Smooth muscle cell (in vitro differentiated cells): ENCODE measurements around the gene THRB. TPM values are rescaled to one million over a fixed set of nuclear protein-coding genes. Genes with fewer than 3 reads are reported as not detected.
A peak's percentile ranks its signal among the peaks of the same experiment; 100 is the strongest.

Experiments
- DNase-seq: peaks from one replicate; lab custom pipeline; 2025; ENCODE audit not compliant: unreplicated experiment; lab: John Stamatoyannopoulos, UW
- H2AFZ ChIP-seq: fragments of 200-600 bp; sonication (generic); 2 replicates; pipeline ENCODE4 v1.6.0; 2016; ENCODE audit warnings: antibody characterized with exemption, low read depth, mild to moderate bottlenecking
- H3F3A ChIP-seq: fragments of 200-600 bp; sonication (generic); 2 replicates; pipeline ENCODE4 v1.6.0; 2017; ENCODE audit warnings: antibody characterized with exemption, low read depth
- H3K27ac ChIP-seq: fragments of 200-600 bp; sonication (generic); 2 replicates; pipeline ENCODE4 v1.5.1; 2016; ENCODE audit warnings: low read depth, mild to moderate bottlenecking
- H3K27me3 ChIP-seq: fragments of 200-600 bp; sonication (generic); 2 replicates; pipeline ENCODE4 v1.6.1; 2016; ENCODE audit warnings: low read depth, mild to moderate bottlenecking
- H3K36me3 ChIP-seq: fragments of 200-600 bp; sonication (generic); 2 replicates; pipeline ENCODE4 v1.5.1; 2016; ENCODE audit warnings: low read depth
- H3K4me1 ChIP-seq: fragments of 200-600 bp; sonication (generic); 2 replicates; pipeline ENCODE4 v1.5.1; 2016; ENCODE audit warnings: low read depth
- H3K4me2 ChIP-seq: fragments of 200-600 bp; sonication (generic); 2 replicates; pipeline ENCODE4 v1.6.0; 2016; ENCODE audit warnings: mild to moderate bottlenecking
- H3K4me3 ChIP-seq: fragments of 200-600 bp; sonication (generic); 2 replicates; pipeline ENCODE4 v1.5.1; 2016; ENCODE audit warnings: mild to moderate bottlenecking
- H3K79me2 ChIP-seq: fragments of 200-600 bp; sonication (generic); 2 replicates; pipeline ENCODE4 v1.6.0; 2016; ENCODE audit warnings: low read depth, mild to moderate bottlenecking
- H3K9ac ChIP-seq: fragments of 200-600 bp; sonication (generic); 2 replicates; pipeline ENCODE4 v1.6.0; 2016; ENCODE audit warnings: low read depth
- H3K9me3 ChIP-seq: fragments of 200-600 bp; sonication (generic); replicated peaks from 2 replicates; pipeline ENCODE4 v1.5.1; 2016; ENCODE audit warnings: low read depth
- H4K20me1 ChIP-seq: fragments of 200-600 bp; sonication (generic); 2 replicates; pipeline ENCODE4 v1.6.0; 2016; ENCODE audit warnings: low read depth
- WGBS: methylation state at CpG from one replicate; pipeline ENCODE4 v1.1.7; 2016; ENCODE audit warnings: low lambda C conversion rate; 5-methylcytosine and 5-hydroxymethylcytosine counted together
- polyA plus RNA-seq: library from polyadenylated mRNA; unstranded; fragments of >200 nt; fragmentation: Nextera tagmentation; extraction: Ambion mirVana; gene quantifications from 2 replicates; pipeline ENCODE4 v1.2.1, GENCODE V29; 2016
- total RNA-seq: library from RNA; depleted of rRNA; stranded (reverse); fragments of >200 nt; gene quantifications from 2 replicates; pipeline ENCODE4 v1.2.3, GENCODE V29; 2014
- TF ChIP-seq, protein P1 (sequence below): fragments of 200-600 bp; sonication (generic); IDR thresholded peaks from 2 replicates; pipeline ENCODE4 v1.5.1; 2017; ENCODE audit warnings: borderline replicate concordance, mild to moderate bottlenecking, antibody characterized with exemption; ENCODE audit not compliant: insufficient read depth, poor library complexity, severe bottlenecking

Gene THRB
- total RNA-seq (14.3 and 43.8 TPM in 2 replicates), polyA plus RNA-seq (5.6 and 11.2 TPM in 2 replicates)

DNA sequence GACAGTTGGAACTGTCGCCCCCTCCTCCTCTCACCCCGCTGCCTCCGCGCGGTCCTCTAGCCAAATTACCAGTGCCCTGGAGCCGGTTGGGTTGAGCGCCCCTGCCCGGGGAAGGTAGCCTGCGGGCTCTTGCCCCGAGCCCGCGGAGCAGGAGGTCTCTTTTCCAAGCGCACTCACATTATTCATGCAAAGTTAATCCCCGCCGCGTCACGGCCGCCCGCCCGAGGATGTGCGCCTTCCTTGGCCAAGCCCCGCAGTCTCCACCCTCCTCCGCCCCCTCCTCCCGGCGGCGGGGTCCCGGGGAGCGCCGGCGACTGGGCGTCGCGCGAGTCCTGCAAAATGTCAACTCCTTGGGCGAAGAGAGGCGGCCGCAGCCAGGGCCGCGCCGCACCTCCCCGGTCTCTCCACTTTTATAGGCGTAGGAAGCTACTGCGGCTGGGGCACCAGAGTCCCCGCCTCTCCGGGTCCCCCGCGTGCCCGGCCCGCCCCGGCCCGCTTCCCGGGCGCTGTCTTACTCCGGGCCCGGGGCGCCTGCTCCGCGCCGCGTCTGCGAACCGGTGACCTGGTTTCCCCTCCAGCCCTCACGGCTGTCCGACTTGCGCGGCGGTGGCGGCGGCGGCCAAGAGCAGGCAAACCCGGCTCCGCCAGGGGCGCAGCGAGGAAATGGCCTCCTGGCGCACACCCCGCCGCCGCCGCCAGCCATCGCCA lies at the start of gene THRB:
Gene THRB (minus strand): TSS at position 233 of the 708 bp plus-strand sequence.
- Histone ChIP-seq H4K20me1 (no peaks in the 10 kb centered on the region), H3K9me3 (no peaks in the 10 kb centered on the region), H3K4me1 (peaks cover 6% of the 10 kb centered on the region), H3K27ac (peak within 1 kb of the TSS; percentile 79), H3K9ac (peak within 1 kb of the TSS; percentile 74), H3K4me2 (peak within 1 kb of the TSS; percentile 99), H3F3A (peaks cover 5% of the 10 kb centered on the region), H2AFZ (peak within 1 kb of the TSS; percentile 96), H3K4me3 (peak within 1 kb of the TSS; percentile 80), H3K36me3 (no peaks in the 10 kb centered on the region), H3K27me3 (peaks cover 40% of the 10 kb centered on the region), H3K79me2 (peaks cover 15% of the 10 kb centered on the region)
- TF ChIP-seq, protein P1, sequence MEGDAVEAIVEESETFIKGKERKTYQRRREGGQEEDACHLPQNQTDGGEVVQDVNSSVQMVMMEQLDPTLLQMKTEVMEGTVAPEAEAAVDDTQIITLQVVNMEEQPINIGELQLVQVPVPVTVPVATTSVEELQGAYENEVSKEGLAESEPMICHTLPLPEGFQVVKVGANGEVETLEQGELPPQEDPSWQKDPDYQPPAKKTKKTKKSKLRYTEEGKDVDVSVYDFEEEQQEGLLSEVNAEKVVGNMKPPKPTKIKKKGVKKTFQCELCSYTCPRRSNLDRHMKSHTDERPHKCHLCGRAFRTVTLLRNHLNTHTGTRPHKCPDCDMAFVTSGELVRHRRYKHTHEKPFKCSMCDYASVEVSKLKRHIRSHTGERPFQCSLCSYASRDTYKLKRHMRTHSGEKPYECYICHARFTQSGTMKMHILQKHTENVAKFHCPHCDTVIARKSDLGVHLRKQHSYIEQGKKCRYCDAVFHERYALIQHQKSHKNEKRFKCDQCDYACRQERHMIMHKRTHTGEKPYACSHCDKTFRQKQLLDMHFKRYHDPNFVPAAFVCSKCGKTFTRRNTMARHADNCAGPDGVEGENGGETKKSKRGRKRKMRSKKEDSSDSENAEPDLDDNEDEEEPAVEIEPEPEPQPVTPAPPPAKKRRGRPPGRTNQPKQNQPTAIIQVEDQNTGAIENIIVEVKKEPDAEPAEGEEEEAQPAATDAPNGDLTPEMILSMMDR, result peak; percentile 20
- WGBS, result 2% methylated on average over 47 of the region's 80 CpGs
- DNase-seq, result peak; percentile 56

DNA sequence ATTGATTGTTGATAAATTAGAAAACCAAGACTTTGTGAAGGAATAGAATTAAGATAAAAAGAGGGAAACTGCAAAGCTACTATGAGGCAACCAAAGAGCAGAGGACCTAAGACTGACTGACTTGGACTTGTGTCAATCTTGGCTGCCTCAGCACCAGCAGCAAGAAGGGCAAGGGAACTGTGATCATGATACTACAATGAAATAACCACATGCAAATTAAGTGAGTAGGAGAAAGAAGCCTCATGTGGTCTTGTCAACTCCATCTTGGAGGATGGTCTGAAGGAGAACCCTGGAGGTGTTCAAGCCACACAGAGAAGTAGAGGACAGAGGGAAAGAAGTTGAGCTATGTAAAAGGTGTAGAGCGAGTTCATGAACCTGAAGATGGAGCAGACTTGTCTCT lies 47.3 kb upstream of the THRB start:
- no peak overlapping the region for H3K9ac ChIP-seq
- no peaks in the 10 kb centered on the region for H3K79me2 ChIP-seq
- H3K9me3 ChIP-seq, result no peaks in the 10 kb centered on the region
- H3K4me3 ChIP-seq, result no peak overlapping the region
- H3F3A ChIP-seq, result no peaks in the 10 kb centered on the region
- no peaks in the 10 kb centered on the region for H3K36me3 ChIP-seq
- H3K4me2 ChIP-seq, result no peak overlapping the region
- H3K27ac ChIP-seq, result no peak overlapping the region
- H2AFZ ChIP-seq, result no peak overlapping the region
- H3K4me1 ChIP-seq, result no peaks in the 10 kb centered on the region
- H3K27me3 ChIP-seq, result no peaks in the 10 kb centered on the region
- whole genome bisulfite sequencing, result 100% methylated on average over 1 of the region's 1 CpG
- TF ChIP-seq, protein P1, result no peak
- H4K20me1 ChIP-seq, result no peaks in the 10 kb centered on the region
- no peak for DNase-seq

DNA sequence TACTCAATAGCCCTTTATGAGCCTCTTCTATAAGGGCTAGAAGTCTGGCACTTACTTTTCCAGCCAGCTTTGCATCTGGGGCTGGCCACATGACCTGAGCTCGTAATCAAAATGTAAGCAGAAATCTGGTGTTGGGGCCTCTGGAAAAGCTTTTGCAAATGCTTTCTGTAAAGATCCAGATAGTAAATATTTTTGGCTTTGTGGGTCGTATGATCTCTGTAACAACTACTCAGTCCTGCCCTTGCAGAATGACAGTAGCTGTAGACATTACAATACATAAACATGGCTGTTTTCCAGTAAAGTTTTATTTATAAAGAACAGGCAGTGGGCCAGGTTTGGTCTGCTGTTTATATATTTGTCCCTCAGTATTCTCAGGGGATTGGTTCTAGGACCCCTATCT lies 46.2 kb upstream of the THRB start:
- no peak overlapping the region for H2AFZ ChIP-seq
- H3K4me2 ChIP-seq, result no peak overlapping the region
- no peak overlapping the region for H3K9ac ChIP-seq
- no peaks in the 10 kb centered on the region for H3K4me1 ChIP-seq
- WGBS, result 25% methylated on average over 2 of the region's 2 CpGs
- TF ChIP-seq, protein P1, result no peak
- H3K36me3 ChIP-seq, result no peaks in the 10 kb centered on the region
- H3K79me2 ChIP-seq, result no peaks in the 10 kb centered on the region
- H3K9me3 ChIP-seq, result no peaks in the 10 kb centered on the region
- H3K4me3 ChIP-seq, result no peak overlapping the region
- DNase-seq, result no peak
- H3K27me3 ChIP-seq, result no peaks in the 10 kb centered on the region
- H4K20me1 ChIP-seq, result no peaks in the 10 kb centered on the region
- no peak overlapping the region for H3K27ac ChIP-seq
- H3F3A ChIP-seq, result no peaks in the 10 kb centered on the region

DNA sequence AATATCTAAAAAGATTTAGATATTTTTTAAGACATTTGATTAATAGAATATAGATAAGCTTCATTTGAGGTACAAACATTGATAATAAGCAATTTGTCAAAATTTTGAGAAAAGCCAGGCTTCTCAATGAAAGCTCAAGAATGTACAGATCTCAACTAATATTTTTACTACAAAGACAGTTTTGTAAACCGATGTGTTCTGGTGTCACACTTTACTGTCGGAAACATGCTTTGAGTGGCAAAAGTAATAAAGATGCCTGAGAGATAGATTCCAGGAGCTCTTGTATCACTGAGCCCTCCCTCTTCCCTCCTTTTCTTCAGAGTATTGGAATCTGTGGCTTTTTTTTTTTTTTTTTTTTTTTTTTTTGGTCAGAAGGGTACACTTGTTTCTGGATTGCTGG lies 45.0 kb upstream of the THRB start:
- no peak for DNase-seq
- Histone ChIP-seq H3K9me3 (no peaks in the 10 kb centered on the region), H3K79me2 (no peaks in the 10 kb centered on the region), H3F3A (no peaks in the 10 kb centered on the region), H3K4me3 (no peak overlapping the region), H3K4me2 (no peak overlapping the region), H3K27me3 (no peaks in the 10 kb centered on the region), H3K27ac (no peak overlapping the region), H3K9ac (no peak overlapping the region), H2AFZ (no peak overlapping the region), H3K4me1 (no peaks in the 10 kb centered on the region), H3K36me3 (no peaks in the 10 kb centered on the region), H4K20me1 (no peaks in the 10 kb centered on the region)
- 19% methylated on average over 2 of the region's 2 CpGs for WGBS
- TF ChIP-seq, protein P1, result no peak
